Chondrocyte (in vitro differentiated cells): ENCODE data around the gene ENTPD1. TPM values are rescaled to one million over a fixed set of nuclear protein-coding genes. Genes with fewer than 3 reads are reported as not detected.

Experiments used
- DNase-seq: peaks from one replicate; pipeline ENCODE4 v3.0.0; 2021; ENCODE audit warnings: mixed read lengths, low spot score
- H3K27ac Mint-ChIP-seq: one replicate; pipeline ENCODE4 v1.8.0; 2021; ENCODE audit warnings: mild to moderate bottlenecking, moderate library complexity, mixed read lengths; ENCODE audit not compliant: unreplicated experiment
- H3K27me3 Mint-ChIP-seq: 2 replicates; pipeline ENCODE4 v1.8.0; 2021; ENCODE audit warnings: low read depth, mixed read lengths
- H3K36me3 Mint-ChIP-seq: 2 replicates; pipeline ENCODE4 v1.8.0; 2021; ENCODE audit warnings: low read depth, mixed read lengths
- H3K4me1 Mint-ChIP-seq: 2 replicates; pipeline ENCODE4 v1.8.0; 2021; ENCODE audit warnings: low read depth, mild to moderate bottlenecking, mixed read lengths
- H3K4me3 Mint-ChIP-seq: one replicate; pipeline ENCODE4 v1.8.0; 2021; ENCODE audit warnings: mild to moderate bottlenecking, moderate library complexity, mixed read lengths; ENCODE audit not compliant: unreplicated experiment
- H3K9me3 Mint-ChIP-seq: 2 replicates; pipeline ENCODE4 v1.8.0; 2021; ENCODE audit warnings: low read depth, mixed read lengths
- CTCF ChIP-seq: fragments of 200-600 bp; sonication (generic); IDR thresholded peaks from 2 replicates; pipeline ENCODE4 v1.5.0; 2021; ENCODE audit warnings: antibody characterized with exemption, mild to moderate bottlenecking, moderate library complexity
- total RNA-seq: library from RNA; stranded (reverse); gene quantifications from 3 replicates; pipeline ENCODE4 v1.2.1, GENCODE V29; 2021

The ENTPD1 gene
- total RNA-seq, 1 donor from 2014 or later, result 5.2 TPM

GRCh38 chr10:95865814-95866466 is 110.0 kb downstream of the ENTPD1 start:
- Mint-ChIP-seq H3K4me3 (no peak overlapping the region), H3K27ac (no peak overlapping the region), H3K36me3 (peaks cover 1% of the 10 kb centered on the region), H3K27me3 (no peaks in the 10 kb centered on the region), H3K4me1 (peaks cover 7% of the 10 kb centered on the region), H3K9me3 (no peaks in the 10 kb centered on the region)
- no peak for DNase-seq
- no peak for TF ChIP-seq CTCF

- no peaks in the 10 kb centered on the region for H3K9me3 Mint-ChIP-seq
- H3K27me3 Mint-ChIP-seq, result no peaks in the 10 kb centered on the region
- no peak for DNase-seq
- H3K4me1 Mint-ChIP-seq, result peaks cover 7% of the 10 kb centered on the region
- H3K4me3 Mint-ChIP-seq, result no peak overlapping the region
- peaks cover 1% of the 10 kb centered on the region for H3K36me3 Mint-ChIP-seq
- no peak for TF ChIP-seq CTCF
- H3K27ac Mint-ChIP-seq, result no peak overlapping the region
Observed at GRCh38 chr10:95866467-95866842, 110.5 kb downstream of the ENTPD1 start.

GRCh38 chr10:95867866-95868265 is 111.9 kb downstream of the ENTPD1 start:
- no peak for TF ChIP-seq CTCF

GRCh38 chr10:95872158-95872711 is 116.3 kb downstream of the ENTPD1 start:
- no peak for TF ChIP-seq CTCF
- Mint-ChIP-seq H3K9me3 (no peaks in the 10 kb centered on the region), H3K27me3 (no peaks in the 10 kb centered on the region), H3K4me1 (no peaks in the 10 kb centered on the region), H3K4me3 (no peak overlapping the region), H3K27ac (no peak overlapping the region), H3K36me3 (peaks cover 20% of the 10 kb centered on the region)
- no peak for DNase-seq

More at GRCh38 chr10:95867866-95868265, 111.9 kb downstream of the ENTPD1 start:
- Mint-ChIP-seq H3K4me3 (no peak overlapping the region), H3K27ac (no peak overlapping the region), H3K36me3 (peaks cover 5% of the 10 kb centered on the region), H3K9me3 (no peaks in the 10 kb centered on the region), H3K27me3 (no peaks in the 10 kb centered on the region), H3K4me1 (peaks cover 7% of the 10 kb centered on the region)
- DNase-seq, result no peak

- no peak for TF ChIP-seq CTCF
- Mint-ChIP-seq H3K27ac (no peak overlapping the region), H3K36me3 (peaks cover 20% of the 10 kb centered on the region), H3K27me3 (no peaks in the 10 kb centered on the region), H3K9me3 (no peaks in the 10 kb centered on the region), H3K4me3 (no peak overlapping the region), H3K4me1 (no peaks in the 10 kb centered on the region)
- DNase-seq, result no peak
Observed at GRCh38 chr10:95873139-95873538, 117.2 kb downstream of the ENTPD1 start.
